Neural crest cell (in vitro differentiated cells): ENCODE measurements around the gene PEX10. TPM values are rescaled to one million over a fixed set of nuclear protein-coding genes. Genes with fewer than 3 reads are reported as not detected.
A peak's percentile ranks its signal among the peaks of the same experiment; 100 is the strongest.
"Not testable (repeated sequence)": the region's sequence is repeated elsewhere in the genome, so short reads cannot be mapped to it uniquely, and the experiment has no call there.

Experiments
- DNase-seq: peaks from one replicate; pipeline ENCODE4 v3.0.0; 2021; ENCODE audit warnings: low read depth, mixed read lengths, low spot score
- H3K27ac Mint-ChIP-seq: one replicate; pipeline ENCODE4 v1.8.0; 2021; ENCODE audit warnings: mild to moderate bottlenecking, mixed read lengths; ENCODE audit not compliant: unreplicated experiment
- H3K27me3 Mint-ChIP-seq: 2 replicates; pipeline ENCODE4 v1.8.0; 2021; ENCODE audit warnings: low read depth, mild to moderate bottlenecking, mixed read lengths
- H3K36me3 Mint-ChIP-seq: 2 replicates; pipeline ENCODE4 v1.8.0; 2021; ENCODE audit warnings: low read depth, mild to moderate bottlenecking, mixed read lengths
- H3K4me1 Mint-ChIP-seq: 2 replicates; pipeline ENCODE4 v1.8.0; 2021; ENCODE audit warnings: mixed read lengths
- H3K4me3 Mint-ChIP-seq: one replicate; pipeline ENCODE4 v1.8.0; 2021; ENCODE audit warnings: mild to moderate bottlenecking, mixed read lengths
- H3K9me3 Mint-ChIP-seq: 2 replicates; pipeline ENCODE4 v1.8.0; 2021; ENCODE audit warnings: mixed read lengths
- long read RNA-seq: library from polyadenylated mRNA; unstranded; transcript quantifications from one replicate; pipeline ENCODE4 v2.0.0, GENCODE V29; 2020
- total RNA-seq: library from RNA; stranded (reverse); gene quantifications from 2 replicates; pipeline ENCODE4 v1.2.1, GENCODE V29; 2021
- TF ChIP-seq, protein P1 (sequence below): fragments of 200-600 bp; sonication (generic); conservative IDR thresholded peaks from 2 replicates; pipeline ENCODE4 v1.5.0; 2021; ENCODE audit warnings: antibody characterized with exemption, mild to moderate bottlenecking

PEX10 gene
- total RNA-seq = 31.2 and 31.9 TPM in 2 replicates
- long read RNA-seq, transcript PEX10-202 (6 exons, 1,997 nt) = major isoform, 5 of 6 reads
- long read RNA-seq, partial matches to known transcripts = 0 of 6 reads
- long read RNA-seq, other reads (novel, unspliced or antisense) = 1 of 6 reads

GRCh38 chr1:2412395-2412772 is at the start of gene PEX10:
TSS of gene PEX10 (minus strand) at chr1:2412564. CDS start at chr1:2412502, 62 bp downstream.
- Mint-ChIP-seq H3K9me3 (no peaks in the 10 kb centered on the region), H3K27me3 (peaks cover 12% of the 10 kb centered on the region), H3K27ac (peak within 1 kb of the TSS; percentile 78), H3K4me1 (peaks cover 9% of the 10 kb centered on the region), H3K4me3 (peak within 1 kb of the TSS; percentile 89), H3K36me3 (no peaks in the 10 kb centered on the region)
- TF ChIP-seq, protein P1, sequence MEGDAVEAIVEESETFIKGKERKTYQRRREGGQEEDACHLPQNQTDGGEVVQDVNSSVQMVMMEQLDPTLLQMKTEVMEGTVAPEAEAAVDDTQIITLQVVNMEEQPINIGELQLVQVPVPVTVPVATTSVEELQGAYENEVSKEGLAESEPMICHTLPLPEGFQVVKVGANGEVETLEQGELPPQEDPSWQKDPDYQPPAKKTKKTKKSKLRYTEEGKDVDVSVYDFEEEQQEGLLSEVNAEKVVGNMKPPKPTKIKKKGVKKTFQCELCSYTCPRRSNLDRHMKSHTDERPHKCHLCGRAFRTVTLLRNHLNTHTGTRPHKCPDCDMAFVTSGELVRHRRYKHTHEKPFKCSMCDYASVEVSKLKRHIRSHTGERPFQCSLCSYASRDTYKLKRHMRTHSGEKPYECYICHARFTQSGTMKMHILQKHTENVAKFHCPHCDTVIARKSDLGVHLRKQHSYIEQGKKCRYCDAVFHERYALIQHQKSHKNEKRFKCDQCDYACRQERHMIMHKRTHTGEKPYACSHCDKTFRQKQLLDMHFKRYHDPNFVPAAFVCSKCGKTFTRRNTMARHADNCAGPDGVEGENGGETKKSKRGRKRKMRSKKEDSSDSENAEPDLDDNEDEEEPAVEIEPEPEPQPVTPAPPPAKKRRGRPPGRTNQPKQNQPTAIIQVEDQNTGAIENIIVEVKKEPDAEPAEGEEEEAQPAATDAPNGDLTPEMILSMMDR = no peak
- DNase-seq = peak; percentile 98

- no peak for DNase-seq
- TF ChIP-seq, protein P1 = no peak
Measured at GRCh38 chr1:2460996-2461751, 48.8 kb upstream of the PEX10 start.

GRCh38 chr1:2460203-2460602 is 47.8 kb upstream of the PEX10 start:
- no peak for DNase-seq
- no peaks in the 10 kb centered on the region for H3K9me3 Mint-ChIP-seq
- H3K4me1 Mint-ChIP-seq = peaks cover 5% of the 10 kb centered on the region
- no peak overlapping the region for H3K4me3 Mint-ChIP-seq
- TF ChIP-seq, protein P1 = no peak
- H3K27me3 Mint-ChIP-seq = peaks cover 11% of the 10 kb centered on the region
- H3K27ac Mint-ChIP-seq = no peak overlapping the region
- H3K36me3 Mint-ChIP-seq = no peaks in the 10 kb centered on the region

More at GRCh38 chr1:2460996-2461751, 48.8 kb upstream of the PEX10 start:
- Mint-ChIP-seq H3K9me3 (no peaks in the 10 kb centered on the region), H3K36me3 (no peaks in the 10 kb centered on the region), H3K27ac (no peak overlapping the region), H3K4me3 (no peak overlapping the region), H3K27me3 (peaks cover 11% of the 10 kb centered on the region), H3K4me1 (peaks cover 5% of the 10 kb centered on the region)

- no peak for DNase-seq
- Mint-ChIP-seq H3K36me3 (no peaks in the 10 kb centered on the region), H3K4me1 (peaks cover 5% of the 10 kb centered on the region), H3K4me3 (no peak overlapping the region), H3K9me3 (no peaks in the 10 kb centered on the region), H3K27me3 (peaks cover 11% of the 10 kb centered on the region), H3K27ac (no peak overlapping the region)
- TF ChIP-seq, protein P1 = no peak
Measured at GRCh38 chr1:2459757-2460156, 47.4 kb upstream of the PEX10 start.

DNA sequence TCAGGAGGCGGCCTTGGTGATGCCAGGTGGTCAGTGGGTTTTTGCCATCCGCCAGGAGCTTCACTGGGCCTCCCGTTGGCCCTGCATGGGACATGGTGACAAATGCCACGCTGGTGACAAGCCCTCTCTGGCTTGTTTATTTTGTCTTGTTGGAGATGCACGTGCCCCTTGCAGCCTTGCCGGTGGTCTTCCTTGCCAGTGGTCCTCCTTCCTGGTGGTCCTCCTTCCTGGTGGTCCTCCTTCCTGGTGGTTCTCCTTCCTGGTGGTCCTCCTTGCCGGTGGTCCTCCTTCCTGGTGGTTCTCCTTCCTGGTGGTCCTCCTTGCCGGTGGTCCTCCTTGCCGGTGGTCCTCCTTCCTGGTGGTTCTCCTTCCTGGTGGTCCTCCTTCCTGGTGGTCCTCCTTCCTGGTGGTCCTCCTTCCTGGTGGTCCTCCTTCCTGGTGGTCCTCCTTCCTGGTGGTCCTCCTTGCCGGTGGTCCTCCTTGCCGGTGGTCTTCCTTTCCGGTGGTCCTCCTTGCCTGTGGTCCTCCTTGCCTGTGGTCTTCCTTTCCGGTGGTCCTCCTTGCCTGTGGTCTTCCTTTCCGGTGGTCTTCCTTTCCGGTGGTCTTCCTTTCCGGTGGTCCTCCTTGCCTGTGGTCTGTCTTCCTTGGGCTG is 46.9 kb upstream of the PEX10 start:
- not testable (repeated sequence) for H3K4me3 Mint-ChIP-seq, H3K27ac Mint-ChIP-seq, H3K36me3 Mint-ChIP-seq, DNase-seq, H3K27me3 Mint-ChIP-seq, H3K9me3 Mint-ChIP-seq, H3K4me1 Mint-ChIP-seq

GRCh38 chr1:2458687-2459086 is 46.3 kb upstream of the PEX10 start:
- TF ChIP-seq, protein P1 = no peak

More at GRCh38 chr1:2458687-2459086, 46.3 kb upstream of the PEX10 start:
- no peak overlapping the region for H3K27ac Mint-ChIP-seq
- H3K4me1 Mint-ChIP-seq = peaks cover 5% of the 10 kb centered on the region
- H3K4me3 Mint-ChIP-seq = no peak overlapping the region
- H3K36me3 Mint-ChIP-seq = no peaks in the 10 kb centered on the region
- H3K27me3 Mint-ChIP-seq = peaks cover 6% of the 10 kb centered on the region
- H3K9me3 Mint-ChIP-seq = no peaks in the 10 kb centered on the region
- DNase-seq = no peak
